GM21737 (cell line): ENCODE data around the gene SLC35G2.
"Not testable (repeated sequence)": the region's sequence is repeated elsewhere in the genome, so short reads cannot be mapped to it uniquely, and the experiment has no call there.

Source experiments
- ATAC-seq: cut with Tn5 transposase; IDR thresholded peaks from one replicate; pipeline ENCODE4 v1.9.1; 2021; ENCODE audit warnings: mild to moderate bottlenecking, moderate library complexity; ENCODE audit not compliant: unreplicated experiment

Gene SLC35G2

GRCh38 chr3:136818769-136819391 is at the start of gene SLC35G2:
Gene SLC35G2, plus strand, starts transcription at chr3:136819126. Its CDS starts 35,335 bp downstream, at chr3:136854461.
- no peak for ATAC-seq

GRCh38 chr3:136772709-136773108 is 46.2 kb upstream of the SLC35G2 start:
- no peak for ATAC-seq

GRCh38 chr3:136778865-136779264 is 40.1 kb upstream of the SLC35G2 start:
- no peak for ATAC-seq

- ATAC-seq: no peak
Observed at GRCh38 chr3:136780741-136781140, 38.2 kb upstream of the SLC35G2 start.

GRCh38 chr3:136783708-136784191 is 35.2 kb upstream of the SLC35G2 start:
- no peak for ATAC-seq

GRCh38 chr3:136787349-136787748 is 31.6 kb upstream of the SLC35G2 start:
- ATAC-seq: peak; percentile 78

GRCh38 chr3:136788154-136788553 is 30.8 kb upstream of the SLC35G2 start:
- no peak for ATAC-seq

- ATAC-seq: no peak
Observed at GRCh38 chr3:136789976-136790375, 28.9 kb upstream of the SLC35G2 start.

GRCh38 chr3:136790786-136791185 is 28.1 kb upstream of the SLC35G2 start:
- ATAC-seq: no peak

GRCh38 chr3:136792556-136793330 is 26.2 kb upstream of the SLC35G2 start:
- no peak for ATAC-seq

GRCh38 chr3:136801146-136801545 is 17.8 kb upstream of the SLC35G2 start:
- ATAC-seq: not testable (repeated sequence)

GRCh38 chr3:136802481-136802996 is 16.4 kb upstream of the SLC35G2 start:
- ATAC-seq: no peak

GRCh38 chr3:136804141-136804540 is 14.8 kb upstream of the SLC35G2 start:
- ATAC-seq: no peak

GRCh38 chr3:136804813-136805212 is 14.1 kb upstream of the SLC35G2 start:
- no peak for ATAC-seq

GRCh38 chr3:136805795-136806194 is 13.1 kb upstream of the SLC35G2 start:
- no peak for ATAC-seq

GRCh38 chr3:136811701-136812100 is 7.2 kb upstream of the SLC35G2 start:
- ATAC-seq: no peak

- no peak for ATAC-seq
Observed at GRCh38 chr3:136817448-136817847, 1.5 kb upstream of the SLC35G2 start.

GRCh38 chr3:136818191-136818768 is 646 bp upstream of the SLC35G2 start:
- no peak for ATAC-seq

- ATAC-seq: no peak
Observed at GRCh38 chr3:136819392-136819730, 435 bp downstream of the SLC35G2 start.

GRCh38 chr3:136819731-136820679 is 1.1 kb downstream of the SLC35G2 start:
- no peak for ATAC-seq

GRCh38 chr3:136831461-136831860 is 12.5 kb downstream of the SLC35G2 start:
- ATAC-seq: no peak
